NCI-H1436 treated with DMSO at 0.1 percent for 48 hours (cell line): ENCODE measurements around the gene STRADA.

Experiments used
- DNase-seq: peaks from one replicate; lab custom pipeline; 2025; lab: John Stamatoyannopoulos, UW

STRADA gene, protein sequence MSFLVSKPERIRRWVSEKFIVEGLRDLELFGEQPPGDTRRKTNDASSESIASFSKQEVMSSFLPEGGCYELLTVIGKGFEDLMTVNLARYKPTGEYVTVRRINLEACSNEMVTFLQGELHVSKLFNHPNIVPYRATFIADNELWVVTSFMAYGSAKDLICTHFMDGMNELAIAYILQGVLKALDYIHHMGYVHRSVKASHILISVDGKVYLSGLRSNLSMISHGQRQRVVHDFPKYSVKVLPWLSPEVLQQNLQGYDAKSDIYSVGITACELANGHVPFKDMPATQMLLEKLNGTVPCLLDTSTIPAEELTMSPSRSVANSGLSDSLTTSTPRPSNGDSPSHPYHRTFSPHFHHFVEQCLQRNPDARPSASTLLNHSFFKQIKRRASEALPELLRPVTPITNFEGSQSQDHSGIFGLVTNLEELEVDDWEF

DNA sequence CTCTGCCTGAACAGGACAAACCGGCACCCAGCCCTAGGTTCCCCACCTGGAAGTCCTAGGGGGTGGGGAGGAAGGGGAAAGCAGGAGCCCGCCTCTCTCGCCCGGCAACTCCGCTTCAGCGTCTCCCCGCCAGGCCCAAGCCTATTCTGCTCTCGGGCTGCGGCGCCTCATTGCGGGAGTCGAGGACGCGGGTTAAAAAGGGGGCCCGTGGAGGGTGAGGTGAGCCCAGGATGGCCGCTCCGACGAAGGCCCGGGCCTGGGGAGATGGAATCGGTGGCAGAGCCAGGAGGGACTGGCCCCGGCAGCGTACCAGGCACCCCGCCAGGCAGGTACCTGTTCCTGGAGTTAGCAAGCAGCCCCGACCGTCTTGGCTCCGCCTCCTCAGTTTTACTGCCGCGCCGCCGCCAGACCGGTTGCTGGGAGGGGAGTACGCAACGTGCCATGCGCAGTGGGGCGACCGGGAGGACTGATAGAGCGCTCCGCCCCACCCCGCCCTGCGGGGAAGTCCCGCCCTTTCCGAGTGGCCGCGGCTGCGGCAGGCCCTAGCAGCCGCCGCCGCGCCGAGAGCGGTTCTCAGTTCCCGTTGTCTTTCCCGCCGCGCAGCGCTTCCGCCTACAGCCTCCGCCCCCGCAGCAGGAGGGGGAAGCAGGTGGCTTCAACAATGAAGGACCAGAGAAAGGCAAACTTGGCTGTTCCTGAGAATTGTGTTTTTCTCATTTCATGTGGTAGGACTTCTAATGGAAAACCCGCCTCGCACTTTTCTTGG, at the start of gene STRADA:
Gene STRADA (minus strand): TSS at position 392 of the 766 bp plus-strand sequence. CDS start 13,430 bp downstream, outside the sequence.
- DNase-seq = peak; percentile 99

DNA sequence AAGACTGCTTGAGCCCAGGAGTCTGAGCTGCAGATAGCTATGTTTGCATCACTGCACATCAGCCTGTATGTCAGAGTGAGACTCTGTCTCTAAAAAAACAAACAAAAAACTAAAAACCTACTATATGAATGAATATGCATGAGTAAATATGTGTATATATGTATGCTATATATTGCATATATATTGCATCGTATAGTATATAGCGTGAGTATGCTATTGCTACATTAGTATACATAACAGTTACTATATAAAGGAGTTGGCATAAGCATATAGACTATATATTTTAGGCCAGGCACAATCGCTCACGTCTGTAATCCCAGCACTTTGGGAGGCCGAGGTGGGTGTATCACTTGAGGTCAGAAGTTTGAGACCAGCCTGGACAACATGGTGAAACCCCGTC, 48.5 kb upstream of the STRADA start:
- DNase-seq = no peak

DNA sequence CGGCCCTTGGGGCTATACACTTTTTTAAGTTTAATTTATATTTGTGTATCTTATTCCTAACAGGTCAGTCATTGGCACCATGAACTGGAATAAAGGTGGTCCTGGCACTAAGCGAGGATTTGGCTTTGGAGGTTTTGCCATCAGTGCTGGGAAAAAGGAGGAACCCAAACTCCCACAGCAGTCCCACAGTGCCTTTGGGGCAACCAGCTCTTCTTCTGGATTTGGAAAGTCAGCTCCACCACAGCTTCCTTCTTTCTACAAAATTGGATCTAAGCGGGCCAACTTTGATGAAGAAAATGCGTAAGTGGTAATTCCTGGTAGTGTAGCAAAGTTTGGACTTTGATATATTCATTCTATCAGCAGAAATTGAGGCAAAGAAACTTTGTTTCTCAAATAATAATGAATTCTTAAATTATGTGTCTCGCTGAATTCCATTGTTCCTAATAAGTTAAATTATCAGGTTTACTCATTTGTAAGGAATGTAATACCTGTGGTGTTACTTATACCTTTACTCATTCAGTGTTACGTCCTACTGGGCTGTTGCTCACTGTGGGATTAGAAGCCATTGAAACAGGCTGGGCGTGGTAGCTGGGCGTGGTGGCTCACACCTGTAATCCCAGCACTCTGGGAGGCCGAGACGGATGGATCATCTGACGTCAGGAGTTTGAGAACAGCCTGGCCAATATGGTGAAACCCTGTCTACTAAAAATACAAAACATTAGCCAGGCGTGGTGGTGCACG, 45.5 kb upstream of the STRADA start:
- no peak for DNase-seq

DNA sequence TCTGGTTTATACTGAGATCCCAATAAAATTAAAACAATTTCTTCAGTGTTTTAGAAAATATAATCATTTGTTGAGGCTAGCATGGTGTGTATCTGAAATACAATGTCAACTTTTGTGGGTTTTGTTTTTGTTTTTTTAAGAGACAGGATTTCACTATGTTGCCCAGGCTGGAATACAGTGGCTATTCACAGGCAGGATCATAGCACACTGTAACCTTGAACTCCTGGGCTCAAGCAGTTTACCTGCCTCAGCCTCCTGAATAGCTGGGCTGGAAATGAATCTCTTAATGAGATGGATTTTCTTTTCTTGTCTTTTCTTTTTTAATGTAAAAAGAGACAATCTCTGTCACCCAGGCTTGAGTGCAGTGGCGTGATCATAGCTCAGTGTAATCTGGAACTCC, 44.5 kb upstream of the STRADA start:
- DNase-seq = no peak

DNA sequence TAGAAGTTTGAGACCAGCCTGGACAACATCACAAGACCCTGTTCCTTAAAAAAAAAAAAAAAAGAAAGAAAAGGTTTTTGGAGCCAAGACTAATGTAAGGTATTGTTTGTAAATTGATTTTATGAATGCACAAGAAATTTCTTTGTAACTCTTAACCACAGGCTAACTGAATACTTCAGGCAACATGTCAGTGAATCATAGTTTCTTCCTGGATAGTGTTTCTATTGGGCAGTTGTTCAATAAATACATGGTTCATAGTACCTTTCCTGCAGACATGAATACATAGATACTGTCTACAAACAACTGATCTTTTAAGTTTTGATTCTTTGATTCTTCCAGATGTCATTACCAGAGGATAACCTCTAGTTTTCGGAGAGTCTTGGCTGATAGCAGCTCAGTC, 44.0 kb upstream of the STRADA start:
- no peak for DNase-seq

DNA sequence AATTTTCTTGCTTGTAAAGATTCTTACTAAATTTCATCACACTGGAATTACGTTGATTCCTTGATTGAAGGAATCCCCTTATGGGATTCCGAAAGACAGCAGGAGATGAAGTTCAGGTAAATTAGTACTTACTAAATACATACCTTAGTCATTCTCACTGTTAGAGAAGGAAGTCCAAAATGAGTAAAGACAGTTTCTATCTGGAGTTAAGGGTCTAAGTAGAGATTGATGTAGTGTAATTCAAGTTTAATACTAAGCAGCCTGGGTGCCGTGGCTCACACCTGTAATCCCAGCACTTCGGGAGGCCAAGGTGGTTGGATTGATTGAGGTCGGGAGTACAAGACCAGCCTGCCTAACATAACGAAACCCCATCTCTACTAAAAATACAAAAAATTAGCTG, 41.9 kb upstream of the STRADA start:
- no peak for DNase-seq

DNA sequence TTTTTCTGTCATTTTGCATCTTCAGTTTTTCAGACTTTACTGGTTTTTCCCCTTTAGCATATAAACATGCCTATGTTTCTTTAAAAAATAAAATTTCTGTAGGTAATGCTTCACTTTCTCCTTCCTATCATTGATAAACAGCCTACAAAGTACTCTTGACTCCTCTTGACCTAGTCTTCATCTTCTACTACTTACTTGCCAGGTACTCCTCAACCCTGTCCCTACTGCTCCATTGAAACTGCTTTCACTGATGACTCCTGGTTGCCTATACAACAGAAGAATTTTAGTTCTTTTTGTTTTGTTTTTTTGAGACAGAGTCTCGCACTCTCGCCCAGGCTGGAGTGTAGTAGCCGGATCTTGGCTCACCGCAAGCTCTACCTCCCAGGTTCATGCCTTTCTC, 39.3 kb upstream of the STRADA start:
- no peak for DNase-seq

DNA sequence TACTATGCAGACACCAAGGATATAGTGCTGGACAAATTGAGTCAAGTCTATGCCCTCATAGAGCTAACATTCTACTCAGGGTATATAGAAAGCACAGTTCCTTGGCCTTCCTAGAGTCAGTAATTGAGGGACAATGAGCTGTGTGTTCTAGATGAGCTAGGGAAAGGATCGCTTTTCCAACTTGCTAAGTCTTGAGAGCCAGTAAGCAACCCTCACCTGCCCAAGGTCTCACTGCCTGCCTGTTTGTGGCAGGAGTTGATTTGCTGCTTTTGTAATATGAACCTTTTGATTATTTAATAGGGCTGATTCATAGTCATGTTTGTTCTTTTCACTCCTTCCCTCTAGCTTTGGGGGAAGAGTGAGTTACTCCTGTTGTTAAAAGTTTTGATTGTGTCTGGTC, 38.9 kb upstream of the STRADA start:
- peak; percentile 12 for DNase-seq

DNA sequence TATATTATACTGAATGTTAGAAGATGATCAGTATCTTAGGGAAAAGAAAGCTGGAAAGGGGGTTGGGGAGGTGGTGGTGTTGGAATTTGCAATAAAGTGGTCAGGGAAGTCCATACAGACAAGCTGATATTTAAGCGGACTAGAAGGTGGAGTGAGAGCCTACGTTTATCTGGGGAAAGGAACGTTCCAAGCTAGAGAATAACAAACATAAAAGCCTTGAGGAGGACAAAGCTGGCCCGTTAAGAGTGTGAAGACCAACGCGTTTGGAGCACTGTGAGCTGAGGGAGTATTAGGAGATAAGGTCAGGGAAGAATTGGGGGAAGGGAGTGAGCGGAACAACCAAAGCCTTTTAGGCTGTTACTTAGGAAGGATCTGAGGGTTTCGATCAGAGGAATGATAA, 33.8 kb upstream of the STRADA start:
- DNase-seq = no peak

DNA sequence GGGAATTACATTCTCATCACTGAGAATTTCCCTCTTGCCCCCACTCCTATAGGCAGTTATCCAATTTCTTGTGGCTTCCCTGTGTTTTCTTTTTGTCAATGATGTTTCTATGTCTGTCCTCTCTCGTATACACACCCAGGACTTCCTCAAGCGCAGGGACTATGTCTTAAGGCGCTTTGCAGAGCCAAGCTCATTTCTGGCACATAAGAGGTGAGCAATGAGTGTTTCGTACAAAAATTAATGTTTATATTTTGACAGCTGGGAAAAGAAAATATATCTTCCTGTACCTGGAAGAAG, 33.3 kb upstream of the STRADA start:
- no peak for DNase-seq

DNA sequence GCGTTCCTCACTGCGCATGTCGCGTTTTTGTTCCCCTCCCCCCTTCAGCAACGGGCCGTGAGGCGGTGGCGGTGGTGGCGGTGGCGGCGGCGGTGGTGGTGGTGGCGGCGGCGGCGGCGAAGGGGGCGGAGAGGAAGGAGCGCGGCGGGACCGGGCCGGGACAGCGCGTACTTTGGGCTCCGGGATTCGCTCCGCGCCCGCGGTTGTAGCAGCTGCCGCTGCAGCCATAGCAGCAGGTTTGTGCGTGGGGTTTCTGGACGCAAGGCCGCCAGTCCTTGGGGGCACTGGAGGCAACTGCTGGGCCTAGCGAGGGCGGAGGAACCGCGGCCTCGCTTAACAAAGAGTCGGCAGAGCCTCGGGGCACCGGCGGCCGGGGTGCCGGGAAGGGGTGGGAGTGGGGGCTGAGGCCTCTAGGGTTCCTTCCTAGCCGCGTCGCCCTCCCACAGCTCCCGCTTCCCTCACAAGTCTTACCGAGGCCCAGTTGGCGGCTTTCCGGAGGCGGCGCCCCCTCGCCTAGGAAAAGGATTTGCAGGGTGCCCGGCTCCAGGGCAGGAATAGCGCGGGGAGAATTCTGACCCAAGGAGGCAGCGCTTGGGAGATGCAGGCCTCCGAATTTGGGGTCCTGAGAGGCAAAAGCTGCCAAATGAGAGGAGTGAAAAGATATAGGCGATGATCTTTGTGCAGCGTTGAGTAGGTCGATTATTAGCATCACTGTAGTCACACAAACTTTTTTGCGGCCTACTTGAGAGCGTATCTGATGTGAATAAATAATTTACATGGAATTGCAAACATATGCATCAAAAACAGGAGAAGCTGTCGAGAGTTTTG, 32.8 kb upstream of the STRADA start, which contains the start of gene DDX42:
Gene DDX42 (plus strand): TSS at position 30 of the 828 bp plus-strand sequence. CDS start 12,880 bp downstream, outside the sequence.
- no peak for DNase-seq

DNA sequence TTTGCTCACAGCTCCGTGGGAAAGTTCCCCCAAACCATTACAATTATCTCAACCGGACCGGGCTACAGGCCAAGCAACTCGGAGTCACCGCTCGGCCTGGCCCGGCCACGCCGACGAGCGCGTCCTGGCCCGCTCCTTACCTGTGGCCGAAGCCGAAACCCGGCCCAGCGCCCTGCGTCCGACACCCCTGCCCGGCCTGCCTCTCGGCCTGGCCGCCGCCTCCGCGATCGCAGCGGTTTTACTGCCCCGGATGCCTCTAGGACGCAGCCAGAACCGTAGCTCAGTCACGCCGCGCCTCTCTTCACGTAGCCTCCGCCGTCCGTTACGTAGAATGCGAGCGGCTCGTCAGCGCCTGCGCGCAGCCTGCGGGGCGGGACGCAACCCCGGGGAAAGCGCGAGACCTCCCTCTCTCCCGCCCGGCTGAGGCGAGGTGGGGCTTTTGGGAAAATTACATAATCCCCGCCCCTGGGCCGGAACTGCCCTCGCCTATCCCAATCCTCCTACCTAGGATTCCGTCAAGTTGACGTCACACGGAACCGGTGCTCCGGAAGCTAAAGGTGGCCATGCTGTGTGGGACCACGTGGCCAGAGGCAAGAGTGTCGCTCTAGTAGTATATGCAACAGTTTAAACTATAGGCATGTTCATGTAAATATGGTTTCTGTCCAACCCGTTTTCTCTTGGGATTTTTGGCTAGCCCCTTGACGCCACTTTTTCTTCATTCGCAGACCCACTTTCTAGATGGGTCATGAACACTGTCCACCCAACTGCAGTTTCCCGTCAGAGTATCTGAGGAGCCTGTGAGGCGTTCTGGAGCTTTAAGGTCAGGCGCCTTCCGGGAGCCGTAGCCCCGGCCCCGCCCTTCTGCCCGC, 31.9 kb upstream of the STRADA start, which contains the start of gene CCDC47:
Gene CCDC47 (minus strand): TSS at position 326 of the 869 bp plus-strand sequence. CDS start 7,422 bp downstream, outside the sequence.
- DNase-seq = peak; percentile 98

DNA sequence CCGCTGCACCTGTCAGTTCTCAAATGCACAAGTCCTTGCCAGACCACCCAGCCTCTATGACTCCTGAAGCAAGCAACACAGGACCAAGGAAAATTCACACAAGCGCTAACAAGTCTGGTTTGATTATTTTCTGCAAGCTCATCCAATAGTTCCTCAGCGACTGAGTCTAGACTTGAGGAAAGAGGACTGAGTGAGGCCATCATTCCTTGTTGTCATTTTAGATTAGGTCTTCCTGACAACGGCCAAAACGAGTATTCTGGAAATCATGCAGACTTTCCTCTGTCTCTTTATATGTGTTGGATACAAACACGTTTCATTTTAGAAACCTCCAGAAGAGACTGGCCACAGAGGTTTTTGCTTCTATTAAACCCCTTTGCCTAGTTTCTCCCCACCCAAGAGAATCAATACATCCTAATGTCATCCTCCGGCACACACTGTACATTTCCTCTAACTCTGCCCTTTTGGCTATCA, 31.2 kb upstream of the STRADA start:
- no peak for DNase-seq

DNA sequence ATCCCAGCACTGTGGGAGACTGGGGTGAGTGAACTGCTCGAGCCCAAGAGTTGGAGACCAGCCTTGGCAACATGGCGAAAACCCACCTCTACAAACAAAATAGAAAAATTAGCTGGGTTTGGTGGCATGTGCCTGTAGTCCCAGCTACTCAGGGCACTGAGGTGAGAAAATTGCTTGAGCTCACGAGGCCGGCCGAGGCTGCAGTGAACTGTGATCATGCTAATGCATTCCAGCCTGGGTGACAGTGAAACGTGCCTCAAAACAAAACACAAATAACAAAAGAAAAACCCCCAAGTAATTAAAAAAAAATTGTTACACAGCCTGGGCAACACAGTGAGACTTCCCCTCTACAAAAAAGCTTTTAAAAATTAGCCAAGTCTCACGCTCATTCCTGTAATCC, 26.8 kb upstream of the STRADA start:
- DNase-seq = no peak

DNA sequence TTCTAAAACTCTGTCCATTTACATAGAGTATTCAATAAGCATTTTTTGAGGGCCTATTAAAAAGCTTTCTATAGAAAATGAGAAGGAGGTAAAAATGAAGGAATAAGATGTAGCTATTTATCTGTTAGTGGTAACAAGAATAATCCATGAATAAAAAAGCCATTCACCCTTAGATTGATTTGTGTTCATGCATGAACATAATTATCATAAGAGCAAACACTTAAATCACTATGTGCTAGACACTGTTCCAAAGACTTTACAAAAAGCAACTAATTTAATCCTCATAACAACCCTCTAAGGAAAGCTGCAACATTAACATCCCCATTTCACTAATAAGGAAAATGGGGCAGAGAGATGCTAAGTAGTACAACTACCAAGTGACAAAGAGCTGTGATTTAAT, 25.2 kb upstream of the STRADA start:
- peak; percentile 22 for DNase-seq

DNA sequence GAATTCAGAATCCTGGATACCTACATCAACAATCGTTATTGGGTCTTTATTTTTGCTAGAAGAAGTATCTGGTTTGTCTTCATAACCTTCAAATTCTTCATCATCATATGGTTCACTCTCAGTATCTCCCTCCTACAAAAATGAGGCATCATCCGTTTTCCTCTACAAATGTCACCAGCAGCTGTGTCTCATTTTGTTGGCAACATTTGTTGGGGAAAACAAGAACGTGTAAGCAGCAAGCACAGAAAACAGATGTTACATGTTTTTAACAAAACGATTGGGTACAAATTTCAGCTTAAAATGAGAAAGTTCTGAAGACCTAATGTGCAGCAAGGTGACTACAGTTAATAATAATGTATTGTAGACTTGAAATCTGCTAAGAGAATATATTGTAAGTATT, 23.1 kb upstream of the STRADA start:
- no peak for DNase-seq

DNA sequence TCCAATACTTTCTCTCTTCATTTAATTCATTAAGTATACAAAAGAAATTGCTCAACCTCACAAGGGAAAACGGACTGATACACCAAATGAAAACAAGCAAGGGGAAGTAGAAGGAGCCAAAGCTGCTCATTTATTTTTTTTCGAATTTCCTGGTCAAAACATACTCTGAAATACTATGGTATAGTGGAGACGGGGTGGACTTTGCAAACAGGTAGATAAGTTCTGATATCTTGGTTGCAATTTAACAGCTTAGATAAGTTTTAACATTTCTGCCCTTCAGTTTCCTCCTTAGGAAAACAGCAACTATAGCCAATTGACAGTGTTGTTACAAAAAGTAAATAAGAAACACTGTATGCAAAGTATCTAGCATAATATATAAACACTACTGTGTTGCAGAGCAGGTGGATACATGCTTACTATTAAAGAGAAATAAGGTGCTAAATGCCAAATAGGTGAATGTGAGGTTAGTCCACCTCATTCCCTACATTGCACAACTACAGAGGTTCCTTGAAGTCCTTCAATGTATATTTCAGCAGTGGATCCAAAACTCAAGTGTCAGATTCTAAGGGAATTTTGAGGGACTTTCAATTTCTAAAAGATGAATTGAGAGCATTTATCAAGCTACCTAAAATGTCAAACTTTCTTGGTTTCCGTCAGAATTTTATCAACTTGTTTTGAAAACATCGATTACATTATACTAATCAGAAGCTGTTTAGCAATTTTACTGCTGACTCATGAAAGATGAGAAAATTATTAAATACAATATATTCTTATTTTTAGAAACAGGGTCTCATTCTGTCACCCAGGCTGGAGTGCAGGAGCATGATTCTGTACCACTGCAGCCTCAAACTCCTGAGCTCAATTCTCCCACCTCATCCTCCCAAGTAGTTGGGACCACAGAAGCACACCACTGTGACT, 20.8 kb upstream of the STRADA start:
- DNase-seq = no peak

DNA sequence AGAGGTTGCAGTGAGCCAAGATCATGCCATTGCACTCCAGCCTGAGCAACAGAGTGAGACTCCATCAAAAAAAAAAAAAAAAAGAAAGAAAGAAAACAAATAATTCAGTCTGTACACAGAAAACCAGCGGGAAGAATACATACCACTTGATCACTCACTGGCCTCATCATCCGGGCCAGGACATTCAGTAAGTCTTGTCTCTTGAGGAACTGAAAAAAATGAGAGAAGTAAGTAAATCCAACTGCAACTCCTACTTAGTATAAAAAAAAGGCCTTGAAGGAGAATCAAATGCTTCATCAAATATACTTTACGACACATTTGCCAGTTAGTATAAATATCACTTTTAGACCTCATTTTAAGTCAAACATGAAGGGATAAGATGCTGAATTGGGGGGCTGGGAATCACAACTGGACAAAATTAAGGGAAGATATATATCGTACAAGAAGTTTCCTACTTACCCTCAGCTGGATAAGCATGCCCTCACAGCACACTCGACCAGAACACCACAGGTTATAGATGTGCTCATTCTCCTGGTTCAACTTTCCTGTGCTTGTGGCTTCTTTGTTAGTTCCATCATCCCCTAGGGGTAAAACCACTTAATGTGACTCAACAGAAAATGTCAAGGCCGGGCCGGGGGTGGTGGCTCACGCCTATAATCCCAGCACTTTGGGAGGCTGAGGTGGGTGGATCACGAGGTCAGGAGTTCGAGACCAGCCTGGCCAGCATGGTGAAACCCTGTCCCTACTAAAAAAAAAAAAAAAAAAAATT, 19.4 kb upstream of the STRADA start:
- DNase-seq = no peak

DNA sequence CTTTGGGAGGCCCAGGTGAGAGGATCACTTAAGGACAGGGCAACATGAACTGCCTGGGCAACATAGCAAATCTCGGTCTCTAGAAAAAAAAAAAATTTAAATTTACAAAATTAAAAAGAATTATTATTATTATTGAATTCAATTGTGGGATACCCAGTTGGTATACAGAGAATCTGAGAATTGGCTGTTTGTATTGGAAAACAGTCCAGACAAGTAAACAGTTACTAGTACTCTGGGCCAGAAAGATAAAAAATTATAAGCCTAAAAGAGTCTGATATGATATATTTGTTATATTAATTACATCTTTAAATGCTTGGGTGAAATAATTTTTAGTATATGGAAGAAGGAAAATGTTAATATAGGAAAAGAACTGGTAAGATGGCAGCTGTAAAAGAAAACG, 16.8 kb upstream of the STRADA start:
- no peak for DNase-seq
